Neural cell (in vitro differentiated cells): ENCODE measurements around the gene BRF1. TPM values are rescaled to one million over a fixed set of nuclear protein-coding genes. Genes with fewer than 3 reads are reported as not detected.

Experiments used
- H2AFZ ChIP-seq: fragments of 200-600, 300-800 bp; sonication (generic), shearing (Covaris generic); 2 replicates; pipeline ENCODE4 v1.6.0; 2014; ENCODE audit warnings: low read depth, mild to moderate bottlenecking, antibody characterized with exemption, low read length, moderate library complexity
- H3F3A ChIP-seq: fragments of 200-600 bp; shearing (Covaris generic); 2 replicates; pipeline ENCODE4 v1.6.1; 2016; ENCODE audit warnings: mild to moderate bottlenecking, moderate library complexity, mixed read lengths, antibody characterized with exemption, low read length; ENCODE audit not compliant: insufficient read depth, poor library complexity, severe bottlenecking
- H3K27ac ChIP-seq: fragments of 200-600, 300-800 bp; sonication (generic), shearing (Covaris generic); 2 replicates; pipeline ENCODE4 v1.5.1; 2014; ENCODE audit warnings: mild to moderate bottlenecking, low read length, moderate library complexity
- H3K27me3 ChIP-seq: fragments of 300-800, 200-600 bp; sonication (generic), shearing (Covaris generic); 2 replicates; pipeline ENCODE4 v1.6.0; 2014; ENCODE audit warnings: mild to moderate bottlenecking, low read depth, low read length, moderate library complexity; ENCODE audit not compliant: insufficient read depth
- H3K36me3 ChIP-seq: fragments of 300-800, 200-600 bp; sonication (generic), shearing (Covaris generic); 2 replicates; pipeline ENCODE4 v1.5.1; 2014; ENCODE audit warnings: mild to moderate bottlenecking, antibody characterized with exemption, low read length, moderate library complexity; ENCODE audit not compliant: insufficient read depth
- H3K4me2 ChIP-seq: fragments of 300-800, 200-600 bp; sonication (generic), shearing (Covaris generic); 2 replicates; pipeline ENCODE4 v1.6.0; 2014; ENCODE audit warnings: mild to moderate bottlenecking, low read length
- H3K4me3 ChIP-seq: fragments of 300-800, 200-600 bp; sonication (generic), shearing (Covaris generic); 2 replicates; pipeline ENCODE4 v1.5.1; 2014; ENCODE audit warnings: mild to moderate bottlenecking, low read length, moderate library complexity
- H3K79me2 ChIP-seq: fragments of 200-600 bp; shearing (Covaris generic); replicated peaks from 2 replicates; pipeline ENCODE4 v1.6.0; 2014; ENCODE audit warnings: mild to moderate bottlenecking, low read length, moderate library complexity; ENCODE audit not compliant: insufficient read depth
- H3K9ac ChIP-seq: fragments of 300-800, 200-600 bp; sonication (generic), shearing (Covaris generic); 2 replicates; pipeline ENCODE4 v1.6.1; 2016; ENCODE audit warnings: mild to moderate bottlenecking, low read length, mixed read lengths
- H3K9me2 ChIP-seq: fragments of 200-600 bp; shearing (Covaris generic); 2 replicates; pipeline ENCODE4 v1.6.1; 2016; ENCODE audit warnings: mild to moderate bottlenecking, low read length, mixed read lengths; ENCODE audit not compliant: insufficient read depth
- H3K9me3 ChIP-seq: fragments of 200-600, 300-800 bp; sonication (generic), shearing (Covaris generic); 2 replicates; pipeline ENCODE4 v1.6.1; 2016; ENCODE audit warnings: mild to moderate bottlenecking, mixed run types, low read length, moderate library complexity, mixed read lengths
- H4K20me1 ChIP-seq: fragments of 200-600 bp; shearing (Covaris generic); 2 replicates; pipeline ENCODE4 v1.6.1; 2016; ENCODE audit warnings: mild to moderate bottlenecking, mixed run types; ENCODE audit not compliant: insufficient read depth
- EP300 ChIP-seq: fragments of 450-650 bp; conservative IDR thresholded peaks from 2 replicates; pipeline ENCODE4 v1.6.1; 2014; ENCODE audit warnings: antibody characterized with exemption, mild to moderate bottlenecking, moderate library complexity; ENCODE audit not compliant: poor library complexity, severe bottlenecking
- EZH2 ChIP-seq: fragments of 200-600, 300-800 bp; shearing (Covaris generic), sonication (generic); IDR thresholded peaks from 2 replicates; pipeline ENCODE4 v1.6.1; 2014; ENCODE audit warnings: antibody characterized with exemption, low read length, borderline replicate concordance, mild to moderate bottlenecking; ENCODE audit not compliant: insufficient read depth, poor library complexity, severe bottlenecking
- MXI1 ChIP-seq: fragments of 450-650 bp; conservative IDR thresholded peaks from 2 replicates; pipeline ENCODE4 v1.6.1; 2014; ENCODE audit warnings: antibody characterized with exemption, mild to moderate bottlenecking; ENCODE audit not compliant: poor library complexity, severe bottlenecking
- POLR2AphosphoS5 ChIP-seq: IDR thresholded peaks from 2 replicates; pipeline ENCODE4 v1.6.1; 2012
- RAD21 ChIP-seq: fragments of 450-650 bp; conservative IDR thresholded peaks from 2 replicates; pipeline ENCODE4 v1.6.1; 2014; ENCODE audit warnings: antibody characterized with exemption, mild to moderate bottlenecking, moderate library complexity
- SMC3 ChIP-seq: fragments of 450-650 bp; conservative IDR thresholded peaks from 2 replicates; pipeline ENCODE4 v1.6.1; 2014; ENCODE audit warnings: antibody characterized with exemption, mild to moderate bottlenecking, moderate library complexity; ENCODE audit not compliant: poor library complexity
- TAF1 ChIP-seq: IDR thresholded peaks from 2 replicates; pipeline ENCODE4 v1.6.1; 2012; ENCODE audit warnings: low read depth
- polyA plus RNA-seq: library from polyadenylated mRNA; depleted of rRNA; stranded (reverse); fragments of >200 nt; gene quantifications from 2 replicates; pipeline ENCODE4 v1.2.3, GENCODE V29; 2014
- TF ChIP-seq, protein P1 (sequence below): fragments of 450-650 bp; IDR thresholded peaks from 2 replicates; pipeline ENCODE4 v1.5.1; 2014; ENCODE audit warnings: antibody characterized with exemption, mild to moderate bottlenecking, moderate library complexity; ENCODE audit not compliant: poor library complexity, severe bottlenecking
- TF ChIP-seq, protein P2 (sequence below): IDR thresholded peaks from 2 replicates; pipeline ENCODE4 v1.6.1; 2012; ENCODE audit warnings: borderline replicate concordance

Gene BRF1
- polyA plus RNA-seq, 1 donor from 2014 or later: 69.4 TPM

DNA sequence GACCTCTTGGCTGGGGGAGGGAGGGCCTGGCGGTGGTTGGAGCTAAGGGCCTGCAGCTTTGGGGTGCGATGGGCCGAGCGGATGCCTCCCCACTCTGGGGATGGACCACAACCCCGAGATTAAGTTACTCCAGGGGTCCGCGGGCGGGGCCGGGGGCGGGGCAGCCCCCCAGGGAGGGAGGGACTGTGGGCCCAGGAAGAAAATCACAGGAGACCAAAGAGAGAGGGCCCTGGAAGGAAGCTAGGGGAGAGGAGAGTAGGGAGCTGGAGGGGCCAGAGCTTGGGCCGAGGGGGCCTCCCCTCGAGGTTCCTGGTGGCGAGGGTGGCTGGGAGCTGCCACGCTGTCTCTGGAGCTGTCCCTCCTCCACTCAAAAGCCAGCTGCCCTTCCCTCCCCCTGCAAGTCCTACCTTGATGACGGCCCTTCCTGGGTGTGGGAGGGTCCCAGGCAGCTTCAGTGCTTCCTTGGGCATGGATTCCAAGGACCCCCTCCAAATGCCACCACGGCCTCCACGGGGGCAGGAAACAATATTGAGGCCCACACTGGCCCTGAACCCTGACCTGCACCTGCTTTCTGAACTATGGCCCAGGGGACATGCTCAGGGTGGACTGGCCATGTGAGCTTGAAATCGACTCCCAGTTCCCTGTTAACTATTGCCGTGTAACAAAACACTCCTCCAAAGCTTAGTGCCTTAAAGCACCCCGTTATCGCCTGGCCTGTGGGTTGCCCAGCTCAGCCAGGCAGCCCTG lies 119.1 kb downstream of the BRF1 start:
- Histone ChIP-seq H4K20me1 (no peaks in the 10 kb centered on the region), H3K9me3 (no peaks in the 10 kb centered on the region), H3K9me2 (no peaks in the 10 kb centered on the region), H3K79me2 (no peaks in the 10 kb centered on the region), H3K27ac (no peak overlapping the region), H3F3A (no peaks in the 10 kb centered on the region), H3K4me3 (peak overlapping the region; percentile 52), H3K4me2 (no peak overlapping the region), H2AFZ (no peak overlapping the region), H3K9ac (no peak overlapping the region), H3K27me3 (no peaks in the 10 kb centered on the region), H3K36me3 (no peaks in the 10 kb centered on the region)
- TF ChIP-seq EP300 (no peak), TAF1 (no peak), SMC3 (no peak), RAD21 (no peak), EZH2 (no peak), MXI1 (no peak), POLR2AphosphoS5 (no peak)
- TF ChIP-seq, protein P1, sequence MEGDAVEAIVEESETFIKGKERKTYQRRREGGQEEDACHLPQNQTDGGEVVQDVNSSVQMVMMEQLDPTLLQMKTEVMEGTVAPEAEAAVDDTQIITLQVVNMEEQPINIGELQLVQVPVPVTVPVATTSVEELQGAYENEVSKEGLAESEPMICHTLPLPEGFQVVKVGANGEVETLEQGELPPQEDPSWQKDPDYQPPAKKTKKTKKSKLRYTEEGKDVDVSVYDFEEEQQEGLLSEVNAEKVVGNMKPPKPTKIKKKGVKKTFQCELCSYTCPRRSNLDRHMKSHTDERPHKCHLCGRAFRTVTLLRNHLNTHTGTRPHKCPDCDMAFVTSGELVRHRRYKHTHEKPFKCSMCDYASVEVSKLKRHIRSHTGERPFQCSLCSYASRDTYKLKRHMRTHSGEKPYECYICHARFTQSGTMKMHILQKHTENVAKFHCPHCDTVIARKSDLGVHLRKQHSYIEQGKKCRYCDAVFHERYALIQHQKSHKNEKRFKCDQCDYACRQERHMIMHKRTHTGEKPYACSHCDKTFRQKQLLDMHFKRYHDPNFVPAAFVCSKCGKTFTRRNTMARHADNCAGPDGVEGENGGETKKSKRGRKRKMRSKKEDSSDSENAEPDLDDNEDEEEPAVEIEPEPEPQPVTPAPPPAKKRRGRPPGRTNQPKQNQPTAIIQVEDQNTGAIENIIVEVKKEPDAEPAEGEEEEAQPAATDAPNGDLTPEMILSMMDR: no peak
- TF ChIP-seq, protein P2, sequence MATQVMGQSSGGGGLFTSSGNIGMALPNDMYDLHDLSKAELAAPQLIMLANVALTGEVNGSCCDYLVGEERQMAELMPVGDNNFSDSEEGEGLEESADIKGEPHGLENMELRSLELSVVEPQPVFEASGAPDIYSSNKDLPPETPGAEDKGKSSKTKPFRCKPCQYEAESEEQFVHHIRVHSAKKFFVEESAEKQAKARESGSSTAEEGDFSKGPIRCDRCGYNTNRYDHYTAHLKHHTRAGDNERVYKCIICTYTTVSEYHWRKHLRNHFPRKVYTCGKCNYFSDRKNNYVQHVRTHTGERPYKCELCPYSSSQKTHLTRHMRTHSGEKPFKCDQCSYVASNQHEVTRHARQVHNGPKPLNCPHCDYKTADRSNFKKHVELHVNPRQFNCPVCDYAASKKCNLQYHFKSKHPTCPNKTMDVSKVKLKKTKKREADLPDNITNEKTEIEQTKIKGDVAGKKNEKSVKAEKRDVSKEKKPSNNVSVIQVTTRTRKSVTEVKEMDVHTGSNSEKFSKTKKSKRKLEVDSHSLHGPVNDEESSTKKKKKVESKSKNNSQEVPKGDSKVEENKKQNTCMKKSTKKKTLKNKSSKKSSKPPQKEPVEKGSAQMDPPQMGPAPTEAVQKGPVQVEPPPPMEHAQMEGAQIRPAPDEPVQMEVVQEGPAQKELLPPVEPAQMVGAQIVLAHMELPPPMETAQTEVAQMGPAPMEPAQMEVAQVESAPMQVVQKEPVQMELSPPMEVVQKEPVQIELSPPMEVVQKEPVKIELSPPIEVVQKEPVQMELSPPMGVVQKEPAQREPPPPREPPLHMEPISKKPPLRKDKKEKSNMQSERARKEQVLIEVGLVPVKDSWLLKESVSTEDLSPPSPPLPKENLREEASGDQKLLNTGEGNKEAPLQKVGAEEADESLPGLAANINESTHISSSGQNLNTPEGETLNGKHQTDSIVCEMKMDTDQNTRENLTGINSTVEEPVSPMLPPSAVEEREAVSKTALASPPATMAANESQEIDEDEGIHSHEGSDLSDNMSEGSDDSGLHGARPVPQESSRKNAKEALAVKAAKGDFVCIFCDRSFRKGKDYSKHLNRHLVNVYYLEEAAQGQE: no peak

DNA sequence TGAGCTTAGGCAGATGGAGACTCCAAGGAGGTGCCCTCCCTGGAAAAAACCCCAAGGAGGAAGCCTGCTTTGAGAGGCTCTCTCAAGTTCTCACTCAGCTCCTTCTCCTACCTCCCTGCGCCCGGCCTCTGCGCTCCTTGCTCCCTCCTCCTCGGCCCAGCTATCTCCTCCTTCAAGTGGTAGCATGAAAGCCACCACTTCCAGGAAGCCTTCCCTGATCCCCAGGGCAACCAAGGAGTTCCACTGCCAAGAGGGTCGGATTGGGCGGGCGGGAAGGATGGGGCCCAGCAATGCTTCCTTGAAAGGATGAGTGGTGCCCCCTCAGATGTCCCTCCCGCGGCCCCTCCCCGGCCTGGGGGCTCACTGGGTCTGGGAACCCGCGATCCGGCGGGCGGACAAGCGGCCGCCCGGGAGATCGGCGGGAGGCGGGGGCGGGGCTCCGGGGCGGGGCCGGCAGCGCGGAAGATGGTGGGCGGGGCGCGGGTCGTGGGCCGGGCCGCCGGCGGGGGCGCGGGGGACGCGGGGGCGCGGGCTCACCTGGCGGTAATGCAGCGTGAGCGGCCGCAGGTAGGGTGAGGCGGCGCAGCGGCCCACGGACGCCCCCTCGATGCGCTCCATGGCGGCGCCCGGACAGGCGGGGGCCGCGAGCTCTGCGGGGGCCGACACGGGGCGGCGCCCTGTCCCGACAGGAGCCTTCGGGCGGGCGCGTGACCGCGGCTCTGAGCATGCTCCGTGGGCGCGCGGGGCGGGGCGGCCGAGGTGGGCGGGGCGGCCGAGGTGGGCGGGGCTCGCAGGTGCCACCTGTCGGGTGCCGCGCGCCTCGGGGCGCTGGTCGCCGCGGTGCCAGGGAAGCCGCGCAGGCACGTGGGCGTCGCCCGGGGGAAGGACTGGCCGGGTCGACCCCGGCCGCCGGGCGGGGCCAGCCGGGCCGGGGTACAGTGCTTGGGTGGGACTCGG lies 119.9 kb downstream of the BRF1 start, which contains the start of gene NUDT14:
Gene NUDT14, minus strand, starts transcription at position 721 of the 957 bp plus-strand sequence. Its CDS starts 103 bp downstream, at position 618.
- Histone ChIP-seq H3K9ac (peak within 1 kb of the TSS; percentile 55), H3F3A (no peaks in the 10 kb centered on the region), H3K27me3 (no peaks in the 10 kb centered on the region), H3K4me3 (peak within 1 kb of the TSS; percentile 71), H3K4me2 (peak within 1 kb of the TSS; percentile 48), H2AFZ (no peak within 1 kb of the TSS), H3K36me3 (no peaks in the 10 kb centered on the region), H3K79me2 (no peaks in the 10 kb centered on the region), H3K9me2 (no peaks in the 10 kb centered on the region), H4K20me1 (no peaks in the 10 kb centered on the region), H3K27ac (no peak within 1 kb of the TSS), H3K9me3 (no peaks in the 10 kb centered on the region)
- TF ChIP-seq, protein P2: no peak
- TF ChIP-seq POLR2AphosphoS5: peak; percentile 50
